ENCODE data around the gene OR4F6.

The OR4F6 gene

GRCh38 chr15:101805605-101806345 is 2.5 kb downstream of the OR4F6 start:
- H3K36me3 ChIP-seq (ENCODE audit: control insufficient read depth, low read depth, low read length) = no peaks in the 10 kb centered on the region
- no peaks in the 10 kb centered on the region for H3K9me3 ChIP-seq (ENCODE audit: control insufficient read depth, low read depth, low read length)
- no peaks in the 10 kb centered on the region for H3K27me3 ChIP-seq (ENCODE audit: control insufficient read depth, insufficient read depth, low read length)
- no peaks in the 10 kb centered on the region for H3K4me1 ChIP-seq (ENCODE audit: control insufficient read depth, low read depth, low read length)
- no peak overlapping the region for H3K4me3 ChIP-seq (ENCODE audit: low read length)
- H3K9ac ChIP-seq (ENCODE audit: low read length) = no peak overlapping the region
- no peak overlapping the region for H3K27ac ChIP-seq (ENCODE audit: low read length)

DNA sequence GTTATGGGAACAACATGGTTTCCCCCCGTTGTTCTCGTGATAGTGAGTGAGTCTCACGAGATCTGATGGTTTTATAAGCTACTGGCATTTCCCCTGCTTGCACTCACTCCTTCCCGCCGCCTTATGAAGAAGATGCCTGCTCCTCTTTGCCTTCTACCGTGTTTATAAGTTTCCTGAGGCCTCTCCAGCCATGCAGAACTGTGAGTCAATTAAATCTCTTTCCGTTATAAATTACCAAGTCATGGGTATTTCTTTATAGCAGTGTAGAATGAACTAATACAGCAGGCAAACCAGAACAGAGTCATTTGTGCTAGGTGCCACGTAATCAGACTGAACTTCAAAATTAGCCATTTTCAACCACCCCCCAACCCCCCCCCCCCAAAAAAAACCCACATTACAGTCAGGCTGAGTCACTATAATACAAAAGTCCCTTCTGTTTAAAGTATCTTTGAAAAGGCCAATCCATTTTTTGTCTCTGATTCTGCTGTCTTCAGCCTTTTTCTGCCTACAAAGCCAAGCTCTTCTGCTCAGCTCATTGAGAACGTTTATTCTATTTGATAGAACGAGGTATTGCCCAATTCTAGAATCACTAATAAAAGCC is 4.1 kb downstream of the OR4F6 start:
- Histone ChIP-seq H3K9me3 (ENCODE audit: control insufficient read depth, low read depth, low read length) (no peaks in the 10 kb centered on the region), H3K27me3 (ENCODE audit: control insufficient read depth, insufficient read depth, low read length) (no peaks in the 10 kb centered on the region), H3K9ac (ENCODE audit: low read length) (no peak overlapping the region), H3K4me1 (ENCODE audit: control insufficient read depth, low read depth, low read length) (no peaks in the 10 kb centered on the region), H3K36me3 (ENCODE audit: control insufficient read depth, low read depth, low read length) (no peaks in the 10 kb centered on the region), H3K4me3 (ENCODE audit: low read length) (no peak overlapping the region), H3K27ac (ENCODE audit: low read length) (no peak overlapping the region)

DNA sequence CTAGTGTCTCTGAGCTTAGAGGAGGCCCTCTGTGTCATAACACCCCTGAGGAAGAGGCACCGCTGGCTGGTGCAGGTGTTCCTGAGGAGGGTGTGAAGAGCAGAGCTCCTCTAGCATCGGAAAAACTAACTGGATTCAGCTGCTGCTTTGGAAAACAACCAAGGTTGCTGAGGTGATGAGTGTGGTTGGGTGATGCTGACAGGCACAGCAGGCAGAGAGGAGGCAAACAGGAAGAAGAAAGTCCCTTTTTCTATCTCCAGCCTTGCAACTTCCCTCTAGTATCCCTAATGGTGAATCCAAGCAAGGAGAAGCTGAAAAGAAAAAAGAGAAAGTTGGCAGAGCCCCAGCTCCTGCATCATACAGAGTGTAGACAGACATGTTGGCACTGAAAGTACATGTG is 4.9 kb downstream of the OR4F6 start:
- H3K27ac ChIP-seq (ENCODE audit: low read length) = no peak overlapping the region
- no peaks in the 10 kb centered on the region for H3K9me3 ChIP-seq (ENCODE audit: control insufficient read depth, low read depth, low read length)
- H3K36me3 ChIP-seq (ENCODE audit: control insufficient read depth, low read depth, low read length) = no peaks in the 10 kb centered on the region
- H3K4me1 ChIP-seq (ENCODE audit: control insufficient read depth, low read depth, low read length) = no peaks in the 10 kb centered on the region
- H3K27me3 ChIP-seq (ENCODE audit: control insufficient read depth, insufficient read depth, low read length) = no peaks in the 10 kb centered on the region
- no peak overlapping the region for H3K9ac ChIP-seq (ENCODE audit: low read length)
- H3K4me3 ChIP-seq (ENCODE audit: low read length) = no peak overlapping the region

DNA sequence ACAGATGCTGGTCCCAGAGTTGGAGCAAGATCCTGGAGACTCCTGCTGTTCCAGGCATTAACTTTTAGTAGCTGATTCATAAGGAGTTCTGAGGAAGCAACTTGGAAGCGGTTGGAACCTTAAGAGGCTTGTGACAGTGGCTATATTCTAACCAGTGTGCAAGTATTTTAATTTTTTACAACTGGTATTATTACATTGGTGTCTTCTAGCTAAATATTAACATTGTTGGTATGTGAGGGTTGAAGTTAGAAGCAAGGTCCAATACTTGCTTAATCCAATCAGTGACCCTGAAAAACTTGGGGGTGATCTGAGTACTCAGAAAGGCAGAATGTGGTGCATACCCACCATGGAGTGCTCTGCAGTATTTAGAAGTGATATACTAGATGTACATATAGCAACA is 7.1 kb downstream of the OR4F6 start:
- no peak overlapping the region for H3K9ac ChIP-seq (ENCODE audit: low read length)
- no peaks in the 10 kb centered on the region for H3K9me3 ChIP-seq (ENCODE audit: control insufficient read depth, low read depth, low read length)
- H3K36me3 ChIP-seq (ENCODE audit: control insufficient read depth, low read depth, low read length) = no peaks in the 10 kb centered on the region

GRCh38 chr15:101810876-101811275 is 7.6 kb downstream of the OR4F6 start:
- no peak overlapping the region for H3K4me3 ChIP-seq (ENCODE audit: low read length)
- no peak overlapping the region for H3K9ac ChIP-seq (ENCODE audit: low read length)
- no peak overlapping the region for H3K27ac ChIP-seq (ENCODE audit: low read length)
- no peaks in the 10 kb centered on the region for H3K36me3 ChIP-seq (ENCODE audit: control insufficient read depth, low read depth, low read length)
- H3K9me3 ChIP-seq (ENCODE audit: control insufficient read depth, low read depth, low read length) = no peaks in the 10 kb centered on the region
- H3K27me3 ChIP-seq (ENCODE audit: control insufficient read depth, insufficient read depth, low read length) = no peaks in the 10 kb centered on the region
- H3K4me1 ChIP-seq (ENCODE audit: control insufficient read depth, low read depth, low read length) = no peaks in the 10 kb centered on the region

More for the DNA sequence above, 7.1 kb downstream of the OR4F6 start:
- Histone ChIP-seq H3K4me1 (ENCODE audit: control insufficient read depth, low read depth, low read length) (no peaks in the 10 kb centered on the region), H3K4me3 (ENCODE audit: low read length) (no peak overlapping the region), H3K27ac (ENCODE audit: low read length) (no peak overlapping the region), H3K27me3 (ENCODE audit: control insufficient read depth, insufficient read depth, low read length) (no peaks in the 10 kb centered on the region)

DNA sequence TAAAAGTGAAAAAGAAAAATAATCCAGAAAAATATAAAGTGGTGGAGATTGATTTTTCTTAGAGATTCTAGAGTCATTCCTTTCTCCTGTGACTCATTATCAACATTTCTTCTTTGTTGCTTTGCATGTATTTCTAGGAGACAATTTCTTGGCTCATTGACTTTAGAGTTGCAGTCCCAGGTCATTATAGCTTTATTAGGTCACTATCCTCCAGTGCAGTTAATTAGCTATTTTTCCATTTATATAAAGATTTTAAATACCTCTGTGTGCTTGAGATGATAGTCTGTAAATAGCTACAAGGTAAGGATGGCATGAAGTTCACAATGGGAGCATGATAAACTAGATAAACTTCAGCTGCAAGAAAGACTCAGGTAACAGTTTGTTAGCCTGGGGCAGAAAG is 8.6 kb downstream of the OR4F6 start, which contains the start of gene OR4F15:
TSS of gene OR4F15 (plus strand) at position 301 of the 400 bp plus-strand sequence. CDS start 5,985 bp downstream, outside the sequence.
- no peak within 1 kb of the TSS for H3K27ac ChIP-seq (ENCODE audit: low read length)
- no peaks in the 10 kb centered on the region for H3K27me3 ChIP-seq (ENCODE audit: control insufficient read depth, insufficient read depth, low read length)
- H3K9me3 ChIP-seq (ENCODE audit: control insufficient read depth, low read depth, low read length) = no peaks in the 10 kb centered on the region
- no peaks in the 10 kb centered on the region for H3K36me3 ChIP-seq (ENCODE audit: control insufficient read depth, low read depth, low read length)
- H3K4me1 ChIP-seq (ENCODE audit: control insufficient read depth, low read depth, low read length) = no peaks in the 10 kb centered on the region
- no peak within 1 kb of the TSS for H3K4me3 ChIP-seq (ENCODE audit: low read length)
- H3K9ac ChIP-seq (ENCODE audit: low read length) = no peak within 1 kb of the TSS

DNA sequence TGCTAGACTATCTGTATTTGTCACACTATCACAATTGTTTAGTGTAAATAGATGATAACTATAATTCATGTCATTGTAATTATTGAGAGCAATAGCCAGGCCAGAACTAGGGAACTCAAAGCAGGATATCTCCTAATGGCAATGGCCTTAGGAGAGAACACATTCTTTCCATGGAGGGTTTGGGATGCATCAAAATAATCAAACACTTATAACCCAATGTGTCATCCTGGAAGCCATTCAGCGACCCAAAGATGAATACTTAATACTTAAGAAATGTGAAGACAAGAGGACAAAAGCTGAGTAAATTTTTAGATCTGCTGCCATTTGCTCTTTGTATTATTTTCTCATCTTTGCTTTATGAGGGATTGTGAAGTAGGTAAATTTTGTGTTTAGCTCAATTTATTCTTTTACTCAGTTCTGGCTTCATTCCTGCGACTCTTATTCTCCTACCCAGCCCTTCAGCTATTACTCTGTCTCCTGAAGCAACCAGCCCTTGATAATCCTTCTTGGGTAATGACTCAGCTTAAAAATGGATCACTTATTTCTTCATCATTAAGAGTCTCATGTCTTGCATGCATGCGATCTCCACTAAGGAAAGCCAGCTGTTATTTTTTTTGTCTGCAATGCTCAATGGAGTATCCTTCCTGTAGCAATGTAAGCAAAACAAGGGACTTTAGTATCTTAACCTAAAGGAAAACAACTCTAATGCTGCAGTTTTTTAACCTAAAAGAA is 10.7 kb downstream of the OR4F6 start:
- H3K27ac ChIP-seq (ENCODE audit: low read length) = no peak overlapping the region
- no peak overlapping the region for H3K4me3 ChIP-seq (ENCODE audit: low read length)
- no peaks in the 10 kb centered on the region for H3K36me3 ChIP-seq (ENCODE audit: control insufficient read depth, low read depth, low read length)
- H3K9me3 ChIP-seq (ENCODE audit: control insufficient read depth, low read depth, low read length) = no peaks in the 10 kb centered on the region
- H3K27me3 ChIP-seq (ENCODE audit: control insufficient read depth, insufficient read depth, low read length) = no peaks in the 10 kb centered on the region
- no peak overlapping the region for H3K9ac ChIP-seq (ENCODE audit: low read length)
- H3K4me1 ChIP-seq (ENCODE audit: control insufficient read depth, low read depth, low read length) = no peaks in the 10 kb centered on the region

GRCh38 chr15:101820781-101821180 is 17.5 kb downstream of the OR4F6 start:
- Histone ChIP-seq H3K27ac (ENCODE audit: low read length) (no peak overlapping the region), H3K27me3 (ENCODE audit: control insufficient read depth, insufficient read depth, low read length) (no peaks in the 10 kb centered on the region), H3K4me3 (ENCODE audit: low read length) (no peak overlapping the region), H3K36me3 (ENCODE audit: control insufficient read depth, low read depth, low read length) (no peaks in the 10 kb centered on the region), H3K4me1 (ENCODE audit: control insufficient read depth, low read depth, low read length) (no peaks in the 10 kb centered on the region), H3K9ac (ENCODE audit: low read length) (no peak overlapping the region), H3K9me3 (ENCODE audit: control insufficient read depth, low read depth, low read length) (no peaks in the 10 kb centered on the region)

DNA sequence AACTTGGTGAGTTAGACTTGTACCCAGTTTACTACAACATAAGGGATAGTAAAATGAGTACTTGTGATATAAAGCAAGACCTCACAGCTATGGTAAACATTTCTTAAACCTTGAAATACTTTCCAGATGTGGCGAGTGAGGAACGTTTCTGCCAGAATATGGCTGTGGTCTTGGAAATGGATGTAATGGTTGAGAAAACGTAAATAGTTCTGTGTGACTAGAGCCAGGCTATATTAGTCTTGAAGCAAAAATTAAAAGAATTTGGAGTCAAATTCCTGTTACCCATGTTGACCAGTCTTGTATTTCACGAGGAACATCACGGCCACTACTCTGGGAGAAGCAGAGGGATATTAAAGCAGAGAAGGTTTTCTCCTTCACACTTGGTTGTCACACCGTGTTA is 23.9 kb downstream of the OR4F6 start:
- Histone ChIP-seq H3K9me3 (ENCODE audit: control insufficient read depth, low read depth, low read length) (no peaks in the 10 kb centered on the region), H3K4me3 (ENCODE audit: low read length) (no peak overlapping the region), H3K27ac (ENCODE audit: low read length) (no peak overlapping the region), H3K36me3 (ENCODE audit: control insufficient read depth, low read depth, low read length) (no peaks in the 10 kb centered on the region), H3K9ac (ENCODE audit: low read length) (no peak overlapping the region), H3K4me1 (ENCODE audit: control insufficient read depth, low read depth, low read length) (no peaks in the 10 kb centered on the region), H3K27me3 (ENCODE audit: control insufficient read depth, insufficient read depth, low read length) (no peaks in the 10 kb centered on the region)

DNA sequence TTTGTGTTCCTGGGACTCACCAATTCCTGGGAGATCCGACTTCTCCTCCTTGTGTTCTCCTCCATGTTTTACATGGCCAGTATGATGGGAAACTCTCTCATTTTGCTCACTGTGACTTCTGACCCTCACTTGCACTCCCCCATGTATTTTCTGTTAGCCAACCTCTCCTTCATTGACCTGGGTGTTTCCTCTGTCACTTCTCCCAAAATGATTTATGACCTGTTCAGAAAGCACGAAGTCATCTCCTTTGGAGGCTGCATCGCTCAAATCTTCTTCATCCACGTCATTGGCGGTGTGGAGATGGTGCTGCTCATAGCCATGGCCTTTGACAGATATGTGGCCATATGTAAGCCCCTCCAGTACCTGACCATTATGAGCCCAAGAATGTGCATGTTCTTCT is 25.5 kb downstream of the OR4F6 start:
- H3K4me3 ChIP-seq (ENCODE audit: low read length) = no peak overlapping the region
- no peak overlapping the region for H3K9ac ChIP-seq (ENCODE audit: low read length)
- no peaks in the 10 kb centered on the region for H3K27me3 ChIP-seq (ENCODE audit: control insufficient read depth, insufficient read depth, low read length)
- no peaks in the 10 kb centered on the region for H3K9me3 ChIP-seq (ENCODE audit: control insufficient read depth, low read depth, low read length)
- H3K36me3 ChIP-seq (ENCODE audit: control insufficient read depth, low read depth, low read length) = no peaks in the 10 kb centered on the region
- no peaks in the 10 kb centered on the region for H3K4me1 ChIP-seq (ENCODE audit: control insufficient read depth, low read depth, low read length)
- H3K27ac ChIP-seq (ENCODE audit: low read length) = no peak overlapping the region

DNA sequence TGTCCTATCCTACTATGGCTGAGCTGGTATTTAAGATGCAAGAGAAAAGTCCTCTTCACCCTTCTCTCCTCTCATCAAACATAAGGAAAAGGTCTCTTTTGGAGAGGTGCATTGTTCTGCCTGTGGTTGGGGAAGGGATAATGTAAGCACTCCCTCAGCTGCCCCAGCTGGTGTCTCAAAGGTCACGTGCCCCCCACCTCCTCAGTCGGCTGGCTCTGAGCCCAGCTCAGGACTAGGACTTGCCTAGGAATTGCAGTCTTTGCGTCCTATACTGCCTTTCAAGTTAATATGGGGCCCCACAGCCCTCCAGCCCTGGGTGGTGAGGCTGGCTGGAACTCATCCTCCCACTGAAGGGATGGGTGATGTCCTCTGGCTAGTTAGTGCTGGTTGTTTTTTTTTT is 38.3 kb downstream of the OR4F6 start:
- no peaks in the 10 kb centered on the region for H3K9me3 ChIP-seq (ENCODE audit: control insufficient read depth, low read depth, low read length)
- no peak overlapping the region for H3K4me3 ChIP-seq (ENCODE audit: low read length)
- no peaks in the 10 kb centered on the region for H3K4me1 ChIP-seq (ENCODE audit: control insufficient read depth, low read depth, low read length)
- no peaks in the 10 kb centered on the region for H3K27me3 ChIP-seq (ENCODE audit: control insufficient read depth, insufficient read depth, low read length)
- no peaks in the 10 kb centered on the region for H3K36me3 ChIP-seq (ENCODE audit: control insufficient read depth, low read depth, low read length)
- H3K27ac ChIP-seq (ENCODE audit: low read length) = no peak overlapping the region
- no peak overlapping the region for H3K9ac ChIP-seq (ENCODE audit: low read length)
